B cell (primary cell): ENCODE results near the gene UNC13D. TPM values are rescaled to one million over a fixed set of nuclear protein-coding genes. Genes with fewer than 3 reads are reported as not detected.
A peak's percentile ranks its signal among the peaks of the same experiment; 100 is the strongest.
"Not testable (repeated sequence)": the region's sequence is repeated elsewhere in the genome, so short reads cannot be mapped to it uniquely, and the experiment has no call there.

ENCODE experiments used
- ATAC-seq: fragments of 200-7000 bp; cut with Tn5 transposase; one replicate; pipeline ENCODE4 v1.10.0; 2021; ENCODE audit warnings: low read depth, mild to moderate bottlenecking, moderate number of reproducible peaks, moderate library complexity
- CTCF ChIA-PET: fragments of 350-600 bp; sonication (Branson Sonifier 250); formaldehyde crosslinking; loops from one replicate; lab custom pipeline; 2021; ENCODE audit warnings: antibody characterized with exemption, inconsistent platforms; lab: Charles Lee
- POLR2A ChIA-PET: fragments of 350-600 bp; sonication (Branson Sonifier 250); formaldehyde crosslinking; loops from one replicate; lab custom pipeline; 2021; ENCODE audit warnings: antibody characterized with exemption; lab: Charles Lee
- DNase-seq: peaks from one replicate; pipeline ENCODE4 v3.0.0; 2013
- H2AFZ ChIP-seq: 2 replicates; pipeline ENCODE4 v1.6.1; 2012; ENCODE audit warnings: mild to moderate bottlenecking, low read depth, low read length; ENCODE audit not compliant: insufficient read depth, poor library complexity, severe bottlenecking
- H3K27ac ChIP-seq, 2 donors: 1 replicate in 1 of 2; 2 replicates in 1 of 2; pipeline ENCODE4 v1.5.1; 2012 to 2013; ENCODE audit warnings: low read length in 2 of 2, mild to moderate bottlenecking in 2 of 2, moderate library complexity in 1 of 2
- H3K27me3 ChIP-seq, 4 experiments: fragments of 200-600 bp in 1 of 4; sonication (generic) in 1 of 4; replicated peaks in 1 of 4; 1 replicate in 2 of 4; 2 replicates in 2 of 4; pipeline versions ENCODE4 v1.6.1 to v1.7.0; 2013 to 2016; ENCODE audit warnings: low read length in 3 of 4, mild to moderate bottlenecking in 2 of 4, mixed read lengths in 1 of 4, moderate library complexity in 1 of 4; ENCODE audit not compliant: insufficient read depth in 4 of 4, control insufficient read depth in 3 of 4; ENCODE audit errors: control extremely low read depth in 1 of 4
- H3K36me3 ChIP-seq, 2 experiments: replicated peaks in 1 of 2; 1 replicate in 1 of 2; 2 replicates in 1 of 2; pipeline versions ENCODE4 v1.6.1 to v1.7.1; 2013; ENCODE audit warnings: low read length in 1 of 2; ENCODE audit not compliant: insufficient read depth in 2 of 2, control insufficient read depth in 1 of 2; ENCODE audit errors: control extremely low read depth in 1 of 2, extremely low read depth in 1 of 2
- H3K4me1 ChIP-seq, 2 donors: fragments of 200-600 bp in 1 of 2; sonication (generic) in 1 of 2; 1 replicate in 1 of 2; 2 replicates in 1 of 2; pipeline versions ENCODE4 v1.5.1 to v1.6.1; 2013 to 2017; ENCODE audit warnings: low read length in 2 of 2; ENCODE audit not compliant: control insufficient read depth in 2 of 2, insufficient read depth in 2 of 2
- H3K4me2 ChIP-seq: replicated peaks from 2 replicates; pipeline ENCODE3; 2012; ENCODE audit warnings: mild to moderate bottlenecking, low read depth, low read length; ENCODE audit not compliant: poor library complexity, severe bottlenecking
- H3K4me3 ChIP-seq, 5 experiments: fragments of 200-600 bp in 1 of 5; sonication (generic) in 1 of 5; 1 replicate in 3 of 5; 2 replicates in 2 of 5; pipeline versions ENCODE4 v1.5.1 to v1.7.0; 2011 to 2016; ENCODE audit warnings: low read length in 4 of 5, mild to moderate bottlenecking in 4 of 5, low read depth in 2 of 5, control low read depth in 1 of 5, moderate library complexity in 1 of 5; ENCODE audit not compliant: insufficient read depth in 1 of 5; ENCODE audit errors: control extremely low read depth in 1 of 5, extremely low read depth in 1 of 5
- H3K79me2 ChIP-seq: fragments of 200-600 bp; sonication (generic); one replicate; pipeline ENCODE4 v1.6.0; 2016; ENCODE audit warnings: low read length; ENCODE audit not compliant: control insufficient read depth, insufficient read depth
- H3K9ac ChIP-seq: fragments of 200-600 bp; sonication (generic); 2 replicates; pipeline ENCODE4 v1.6.1; 2017; ENCODE audit warnings: mild to moderate bottlenecking, low read length, moderate library complexity
- H3K9me3 ChIP-seq, 3 donors: one replicate each; pipeline versions ENCODE4 v1.6.1 to v1.7.1; 2013; ENCODE audit warnings: low read length in 2 of 3; ENCODE audit not compliant: control insufficient read depth in 2 of 3, insufficient read depth in 1 of 3; ENCODE audit errors: control extremely low read depth in 1 of 3
- H4K20me1 ChIP-seq: 2 replicates; pipeline ENCODE4 v1.6.0; 2012; ENCODE audit warnings: mild to moderate bottlenecking, low read length; ENCODE audit not compliant: insufficient read depth, control insufficient read depth, poor library complexity, severe bottlenecking
- H3K27ac Mint-ChIP-seq: one replicate; pipeline ENCODE4 v1.8.0; 2021; ENCODE audit warnings: mixed read lengths
- H3K27me3 Mint-ChIP-seq: one replicate; pipeline ENCODE4 v1.8.0; 2021; ENCODE audit warnings: mixed read lengths
- H3K4me1 Mint-ChIP-seq: one replicate; pipeline ENCODE4 v1.8.0; 2021; ENCODE audit warnings: mixed read lengths
- H3K4me3 Mint-ChIP-seq: one replicate; pipeline ENCODE4 v1.8.0; 2021; ENCODE audit warnings: mixed read lengths
- H3K9me3 Mint-ChIP-seq: one replicate; pipeline ENCODE4 v1.8.0; 2022; ENCODE audit warnings: mixed read lengths; ENCODE audit not compliant: insufficient read depth
- CTCF ChIP-seq: fragments of 200-600 bp; IDR thresholded peaks from one replicate; pipeline ENCODE4 v1.8.0; 2022; ENCODE audit warnings: antibody characterized with exemption, mild to moderate bottlenecking
- EZH2 ChIP-seq: IDR thresholded peaks from 2 replicates; pipeline ENCODE4 v1.6.1; 2012; ENCODE audit warnings: borderline replicate concordance, low read depth, mild to moderate bottlenecking, moderate library complexity, low read length; ENCODE audit not compliant: insufficient read depth, poor library complexity, severe bottlenecking
- WGBS: methylation state at CpG from one replicate; pipeline ENCODE4 v1.1.5; 2013; ENCODE audit warnings: missing lambda C conversion rate; ENCODE audit not compliant: insufficient coverage; 5-methylcytosine and 5-hydroxymethylcytosine counted together
- intact Hi-C: fragments of 100-400 bp; cut with micrococcal nuclease; formaldehyde crosslinking; loops from one replicate; pipeline ENCODE4 v1.10.0; 2022
- polyA plus RNA-seq: library from polyadenylated mRNA; depleted of rRNA; stranded (reverse); fragments of >200 nt; gene quantifications from 2 replicates; pipeline ENCODE4 v1.2.3, GENCODE V29; 2012
- total RNA-seq, 2 donors: library from RNA; stranded (reverse); fragments of 120-200 nt in 1 of 2; gene quantifications; 1 replicate in 1 of 2; 2 replicates in 1 of 2; pipeline versions ENCODE4 v1.2.3 to v1.2.4, GENCODE V29; 2013 to 2022

The UNC13D gene
- total and polyA plus RNA-seq, 2 donors (not counting 1 experiment from before 2014, with no cell fraction given) = 101 to 107 TPM

- Histone ChIP-seq H3K36me3 (no peaks in the 10 kb centered on the region), H3K9me3 (no peaks in the 10 kb centered on the region), H4K20me1 (no peaks in the 10 kb centered on the region), H3K4me2 (no peak overlapping the region), H3K27ac (no peak overlapping the region), H2AFZ (no peak overlapping the region), H3K27me3 (no peaks in the 10 kb centered on the region), H3K9ac (no peak overlapping the region), H3K4me1 (peaks cover 5 to 11% of the 10 kb centered on the region in 2 donors), H3K79me2 (no peaks in the 10 kb centered on the region), H3K4me3 (no peak overlapping the region)
- DNase-seq (no peak), ATAC-seq (no peak)
- WGBS = 92% methylated on average over 22 of the region's 23 CpGs
- intact Hi-C loops = no loop called here
- Mint-ChIP-seq H3K27ac (no peak overlapping the region), H3K9me3 (no peaks in the 10 kb centered on the region), H3K27me3 (no peaks in the 10 kb centered on the region), H3K4me3 (no peak overlapping the region), H3K4me1 (peaks cover 10% of the 10 kb centered on the region)
- POLR2A ChIA-PET = no interaction called here
- CTCF ChIA-PET = no interaction called here
- no peak for TF ChIP-seq EZH2
- TF ChIP-seq CTCF = no peak
Measured at GRCh38 chr17:75869282-75870141, 25.3 kb upstream of the UNC13D start.

- H3K27me3 ChIP-seq, ATAC-seq, H3K9ac ChIP-seq, H3K27me3 Mint-ChIP-seq, H3K27ac ChIP-seq, H4K20me1 ChIP-seq, H3K36me3 ChIP-seq, H3K9me3 ChIP-seq, H2AFZ ChIP-seq, H3K4me3 Mint-ChIP-seq, H3K79me2 ChIP-seq, H3K9me3 Mint-ChIP-seq, DNase-seq, H3K4me3 ChIP-seq, CTCF ChIA-PET, H3K27ac Mint-ChIP-seq, H3K4me2 ChIP-seq, POLR2A ChIA-PET, intact Hi-C loops: not testable (repeated sequence)
- 95% methylated on average over 11 of the region's 12 CpGs for WGBS
- peaks cover 12 to 18% of the 10 kb centered on the region in 2 donors for H3K4me1 ChIP-seq
- peaks cover 16% of the 10 kb centered on the region for H3K4me1 Mint-ChIP-seq
Measured at GRCh38 chr17:75868730-75869281, 24.6 kb upstream of the UNC13D start.

- ATAC-seq, H3K9me3 Mint-ChIP-seq, H3K9me3 ChIP-seq, H3K4me3 ChIP-seq, H2AFZ ChIP-seq, H3K79me2 ChIP-seq, H3K27me3 Mint-ChIP-seq, H4K20me1 ChIP-seq, H3K9ac ChIP-seq, H3K4me2 ChIP-seq, intact Hi-C loops, H3K27me3 ChIP-seq, H3K4me3 Mint-ChIP-seq, DNase-seq, H3K36me3 ChIP-seq: not testable (repeated sequence)
- Mint-ChIP-seq H3K27ac (peak overlapping the region; percentile 76), H3K4me1 (peaks cover 22% of the 10 kb centered on the region)
- Histone ChIP-seq H3K4me1 (peaks cover 13 to 19% of the 10 kb centered on the region in 2 donors), H3K27ac (peak overlapping the region in 1 of 2 donors; percentile 78)
- POLR2A ChIA-PET = interaction anchor here (0.6 to 1.6 kb wide), 3 partner anchors 10 to 80 kb away, joined by 3 to 12 read pairs (median 6); no protein-coding TSS in a partner anchor
- WGBS = 97% methylated on average over 11 of the region's 17 CpGs
- CTCF ChIA-PET = interaction anchor here (0.6 to 3.3 kb wide), 7 partner anchors 10 to 464 kb away, joined by 3 to 13 read pairs (median 4); partner anchors contain the start of genes TRIM65 and WBP2
Measured at GRCh38 chr17:75865404-75866188, 21.4 kb upstream of the UNC13D start.
